Ishikawa (cell line): ENCODE data around the gene PAXX.

Source experiments
- EP300 ChIP-seq: IDR thresholded peaks from 2 replicates; pipeline ENCODE4 v1.6.1; 2012; ENCODE audit warnings: borderline replicate concordance
- RAD21 ChIP-seq: IDR thresholded peaks from 2 replicates; pipeline ENCODE4 v1.6.1; 2012; ENCODE audit warnings: low read depth
- TCF12 ChIP-seq: IDR thresholded peaks from 2 replicates; pipeline ENCODE4 v1.6.1; 2012; ENCODE audit warnings: low read depth
- TF ChIP-seq, protein P1 (sequence below): IDR thresholded peaks from 2 replicates; pipeline ENCODE4 v1.6.1; 2012
- TF ChIP-seq, protein P2 (sequence below): IDR thresholded peaks from 2 replicates; pipeline ENCODE4 v1.6.1; 2012; ENCODE audit warnings: low read depth, mild to moderate bottlenecking

- no peak for TF ChIP-seq EP300
- TF ChIP-seq, protein P1, sequence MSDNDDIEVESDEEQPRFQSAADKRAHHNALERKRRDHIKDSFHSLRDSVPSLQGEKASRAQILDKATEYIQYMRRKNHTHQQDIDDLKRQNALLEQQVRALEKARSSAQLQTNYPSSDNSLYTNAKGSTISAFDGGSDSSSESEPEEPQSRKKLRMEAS: no peak
- TF ChIP-seq, protein P2, sequence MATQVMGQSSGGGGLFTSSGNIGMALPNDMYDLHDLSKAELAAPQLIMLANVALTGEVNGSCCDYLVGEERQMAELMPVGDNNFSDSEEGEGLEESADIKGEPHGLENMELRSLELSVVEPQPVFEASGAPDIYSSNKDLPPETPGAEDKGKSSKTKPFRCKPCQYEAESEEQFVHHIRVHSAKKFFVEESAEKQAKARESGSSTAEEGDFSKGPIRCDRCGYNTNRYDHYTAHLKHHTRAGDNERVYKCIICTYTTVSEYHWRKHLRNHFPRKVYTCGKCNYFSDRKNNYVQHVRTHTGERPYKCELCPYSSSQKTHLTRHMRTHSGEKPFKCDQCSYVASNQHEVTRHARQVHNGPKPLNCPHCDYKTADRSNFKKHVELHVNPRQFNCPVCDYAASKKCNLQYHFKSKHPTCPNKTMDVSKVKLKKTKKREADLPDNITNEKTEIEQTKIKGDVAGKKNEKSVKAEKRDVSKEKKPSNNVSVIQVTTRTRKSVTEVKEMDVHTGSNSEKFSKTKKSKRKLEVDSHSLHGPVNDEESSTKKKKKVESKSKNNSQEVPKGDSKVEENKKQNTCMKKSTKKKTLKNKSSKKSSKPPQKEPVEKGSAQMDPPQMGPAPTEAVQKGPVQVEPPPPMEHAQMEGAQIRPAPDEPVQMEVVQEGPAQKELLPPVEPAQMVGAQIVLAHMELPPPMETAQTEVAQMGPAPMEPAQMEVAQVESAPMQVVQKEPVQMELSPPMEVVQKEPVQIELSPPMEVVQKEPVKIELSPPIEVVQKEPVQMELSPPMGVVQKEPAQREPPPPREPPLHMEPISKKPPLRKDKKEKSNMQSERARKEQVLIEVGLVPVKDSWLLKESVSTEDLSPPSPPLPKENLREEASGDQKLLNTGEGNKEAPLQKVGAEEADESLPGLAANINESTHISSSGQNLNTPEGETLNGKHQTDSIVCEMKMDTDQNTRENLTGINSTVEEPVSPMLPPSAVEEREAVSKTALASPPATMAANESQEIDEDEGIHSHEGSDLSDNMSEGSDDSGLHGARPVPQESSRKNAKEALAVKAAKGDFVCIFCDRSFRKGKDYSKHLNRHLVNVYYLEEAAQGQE: no peak
- no peak for TF ChIP-seq TCF12
- TF ChIP-seq RAD21: no peak
These were observed 28.5 kb upstream of the PAXX start for GRCh38 chr9:136963751-136964150.
